Activated CD4-positive, alpha-beta T cell treated with anti-CD3 and anti-CD28 coated beads, Interleukin-2, Interleukin-4, amounts not matched to agents 100 ng/mL and 50 ng/mL, durations not matched to agents 16 hours and 8 hours (primary cell): ENCODE data around the gene DISP2.

Source experiments
- DNase-seq: peaks from one replicate; pipeline ENCODE4 v3.0.0-alpha.2; 2020; ENCODE audit warnings: low spot score

The DISP2 gene

GRCh38 chr15:40424483-40425115 lies 66.6 kb downstream of the DISP2 start:
- no peak for DNase-seq

GRCh38 chr15:40425681-40426080 lies 67.7 kb downstream of the DISP2 start:
- DNase-seq = no peak

GRCh38 chr15:40427188-40427587 lies 69.2 kb downstream of the DISP2 start:
- no peak for DNase-seq

DNA sequence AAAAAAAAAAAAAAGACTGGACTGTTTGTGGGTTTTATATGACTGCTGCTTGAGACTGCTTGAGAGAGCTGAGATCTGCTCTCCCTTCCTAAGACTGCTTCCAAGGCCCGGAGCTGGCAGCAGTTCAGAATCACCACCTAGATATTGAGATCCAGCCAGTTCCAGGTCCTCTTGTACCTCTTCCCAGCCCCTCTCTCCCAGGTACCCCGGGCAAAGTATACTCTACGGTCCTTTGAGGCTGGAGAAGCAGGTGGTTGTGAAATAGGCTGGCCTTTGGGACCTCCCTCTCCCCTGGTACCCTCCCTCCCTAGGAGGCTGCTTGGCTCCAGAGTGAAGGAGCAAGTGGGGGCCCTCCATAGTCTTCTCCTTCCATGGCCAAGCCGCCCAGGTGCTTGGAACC lies 70.2 kb downstream of the DISP2 start:
- no peak for DNase-seq
